ENCODE results near the gene TFAP2E. TPM values are rescaled to one million over a fixed set of nuclear protein-coding genes. Genes with fewer than 3 reads are reported as not detected.
"Not testable (repeated sequence)": the region's sequence is repeated elsewhere in the genome, so short reads cannot be mapped to it uniquely, and the experiment has no call there.

TFAP2E gene
- total RNA-seq, 1 donor from 2014 or later = not detected

- DNase-seq = no peak
Observed at GRCh38 chr1:35574125-35574654, 1.1 kb downstream of the TFAP2E start.

GRCh38 chr1:35574655-35575415 is 1.7 kb downstream of the TFAP2E start:
- DNase-seq = peak; percentile 19

GRCh38 chr1:35575416-35575958 is 2.4 kb downstream of the TFAP2E start:
- DNase-seq = no peak

- no peak for DNase-seq
Observed at GRCh38 chr1:35576061-35576765, 3.1 kb downstream of the TFAP2E start.

- DNase-seq = not testable (repeated sequence)
Observed at GRCh38 chr1:35576766-35577070, 3.6 kb downstream of the TFAP2E start.

- peak; percentile 19 for DNase-seq
Observed at GRCh38 chr1:35577071-35577998, 4.2 kb downstream of the TFAP2E start.

- no peak for DNase-seq
Observed at GRCh38 chr1:35580949-35581388, 7.9 kb downstream of the TFAP2E start.

- DNase-seq = not testable (repeated sequence)
Observed at GRCh38 chr1:35581621-35582020, 8.5 kb downstream of the TFAP2E start.

GRCh38 chr1:35585281-35585680 is 12.2 kb downstream of the TFAP2E start:
- no peak for DNase-seq

GRCh38 chr1:35585805-35586204 is 12.7 kb downstream of the TFAP2E start:
- DNase-seq = not testable (repeated sequence)

- DNase-seq = no peak
Observed at GRCh38 chr1:35586808-35587207, 13.7 kb downstream of the TFAP2E start.

GRCh38 chr1:35587736-35588135 is 14.6 kb downstream of the TFAP2E start:
- no peak for DNase-seq

- no peak for DNase-seq
Observed at GRCh38 chr1:35588197-35588910, 15.2 kb downstream of the TFAP2E start.

GRCh38 chr1:35589516-35590427 is 16.7 kb downstream of the TFAP2E start:
- no peak for DNase-seq

GRCh38 chr1:35590476-35591040 is 17.4 kb downstream of the TFAP2E start:
- DNase-seq = no peak

- DNase-seq = no peak
Observed at GRCh38 chr1:35591211-35591610, 18.1 kb downstream of the TFAP2E start.

GRCh38 chr1:35592991-35593769 is 20.1 kb downstream of the TFAP2E start:
- DNase-seq = no peak

GRCh38 chr1:35594005-35594760 is 21.1 kb downstream of the TFAP2E start:
- DNase-seq = no peak

Measured in tongue (tissue), 2 donors.